LoVo (cell line): ENCODE measurements around the gene COG2.
"Not testable (repeated sequence)": the region's sequence is repeated elsewhere in the genome, so short reads cannot be mapped to it uniquely, and the experiment has no call there.

Source experiments
- DNase-seq: peaks from one replicate; pipeline ENCODE4 v3.0.0-alpha.2; 2016; ENCODE audit warnings: low spot score

COG2 gene

GRCh38 chr1:230713915-230714764 is 71.9 kb downstream of the COG2 start, which contains the start of gene AGT:
AGT (minus strand) TSS chr1:230714122; CDS start chr1:230710823, 3,299 bp downstream.
- DNase-seq, result no peak

DNA sequence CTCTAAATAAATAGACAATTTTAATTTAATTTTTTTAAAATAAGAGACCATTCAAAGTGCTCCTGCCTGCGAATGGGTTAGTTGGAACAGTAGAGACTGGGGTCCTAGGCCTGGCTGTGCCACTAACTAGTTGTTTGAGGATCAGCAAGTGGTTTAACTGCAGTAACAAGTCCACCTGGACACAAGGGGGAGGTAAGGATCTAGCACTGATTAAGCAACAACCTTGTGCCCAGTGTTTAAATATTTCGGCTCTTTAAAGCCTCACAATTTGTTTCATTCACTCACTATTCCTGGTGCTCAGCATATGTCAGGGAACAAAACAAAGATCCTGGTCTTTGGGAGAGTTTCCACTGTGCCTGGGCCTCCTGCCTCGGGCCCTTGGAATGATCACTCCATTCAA is 73.2 kb downstream of the COG2 start:
- DNase-seq, result no peak

DNA sequence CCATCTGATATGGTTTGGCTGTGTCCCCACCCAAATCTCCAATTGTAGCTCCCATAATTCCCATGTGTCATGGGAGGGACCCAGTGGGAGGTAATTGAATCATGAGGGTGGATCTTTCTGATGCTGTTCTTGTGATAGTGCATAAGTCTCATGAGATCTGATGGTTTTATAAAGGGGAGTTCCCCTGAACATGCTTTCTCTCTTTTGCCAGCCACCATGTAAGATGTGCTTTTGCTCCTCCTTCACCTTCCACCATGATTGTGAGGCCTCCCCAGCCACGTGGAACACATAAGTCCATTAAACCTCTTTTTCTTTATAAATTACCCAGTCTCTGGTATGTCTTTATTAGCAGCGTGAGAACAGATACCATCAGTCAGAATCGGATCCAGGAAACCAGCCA is 74.2 kb downstream of the COG2 start:
- DNase-seq, result not testable (repeated sequence)

GRCh38 chr1:230717251-230717650 is 75.0 kb downstream of the COG2 start:
- no peak for DNase-seq

DNA sequence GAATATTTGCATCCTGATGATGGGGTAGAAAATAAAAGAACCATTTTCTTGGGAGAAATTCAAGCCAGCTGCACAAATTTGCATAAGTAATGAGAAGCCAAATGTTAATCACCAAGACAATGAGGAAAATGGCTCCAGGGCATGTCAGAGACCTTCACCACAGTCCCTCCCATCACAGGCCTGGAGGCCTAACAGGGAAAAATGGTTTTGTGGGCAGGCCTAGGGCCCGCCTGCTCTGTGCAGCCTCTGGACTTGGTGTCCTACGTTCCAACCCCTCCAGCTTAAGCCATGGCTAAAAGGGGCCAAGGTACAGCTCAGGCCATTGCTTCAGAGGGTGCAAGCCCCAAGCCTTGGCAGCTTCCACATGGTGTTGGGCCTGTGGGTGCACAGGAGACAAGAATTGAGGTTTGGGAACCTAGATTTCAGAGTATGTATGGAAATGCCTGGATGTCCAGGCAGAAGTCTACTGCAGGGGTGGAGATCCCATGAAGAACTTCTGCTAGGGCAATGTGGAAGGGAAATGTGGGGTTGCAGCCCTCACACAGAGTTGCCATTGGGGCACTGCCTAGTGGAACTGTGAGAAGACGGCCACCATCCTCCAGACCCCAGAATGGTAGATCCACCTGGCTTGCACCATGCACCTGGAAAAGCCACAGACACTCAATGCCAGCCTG is 79.7 kb downstream of the COG2 start:
- DNase-seq, result not testable (repeated sequence)

GRCh38 chr1:230725256-230726012 is 83.2 kb downstream of the COG2 start:
- DNase-seq, result no peak

- DNase-seq, result no peak
These were observed 86.6 kb downstream of the COG2 start for GRCh38 chr1:230728710-230729392.

- DNase-seq, result no peak
These were observed 88.7 kb downstream of the COG2 start for GRCh38 chr1:230730977-230731376.

DNA sequence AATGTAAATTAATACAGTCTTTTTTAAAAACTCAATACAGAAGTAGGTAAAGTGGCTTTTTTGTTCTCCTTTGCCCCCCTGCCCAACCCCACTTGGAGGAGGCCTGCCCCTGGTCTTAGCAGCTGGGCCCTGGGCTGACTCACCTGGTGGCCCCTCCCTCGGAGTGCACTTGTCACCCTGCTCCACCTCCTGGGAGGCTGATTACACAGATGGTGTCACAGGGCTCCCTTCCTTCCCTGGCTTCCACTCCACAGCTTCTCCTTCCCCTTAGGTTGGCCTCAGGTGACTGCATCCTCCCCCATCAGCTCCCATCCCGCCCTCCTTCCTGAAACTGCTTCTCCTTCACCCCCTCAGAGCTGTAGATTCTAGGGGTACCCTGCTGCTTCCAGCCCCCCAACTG is 93.2 kb downstream of the COG2 start:
- DNase-seq, result peak; percentile 8

DNA sequence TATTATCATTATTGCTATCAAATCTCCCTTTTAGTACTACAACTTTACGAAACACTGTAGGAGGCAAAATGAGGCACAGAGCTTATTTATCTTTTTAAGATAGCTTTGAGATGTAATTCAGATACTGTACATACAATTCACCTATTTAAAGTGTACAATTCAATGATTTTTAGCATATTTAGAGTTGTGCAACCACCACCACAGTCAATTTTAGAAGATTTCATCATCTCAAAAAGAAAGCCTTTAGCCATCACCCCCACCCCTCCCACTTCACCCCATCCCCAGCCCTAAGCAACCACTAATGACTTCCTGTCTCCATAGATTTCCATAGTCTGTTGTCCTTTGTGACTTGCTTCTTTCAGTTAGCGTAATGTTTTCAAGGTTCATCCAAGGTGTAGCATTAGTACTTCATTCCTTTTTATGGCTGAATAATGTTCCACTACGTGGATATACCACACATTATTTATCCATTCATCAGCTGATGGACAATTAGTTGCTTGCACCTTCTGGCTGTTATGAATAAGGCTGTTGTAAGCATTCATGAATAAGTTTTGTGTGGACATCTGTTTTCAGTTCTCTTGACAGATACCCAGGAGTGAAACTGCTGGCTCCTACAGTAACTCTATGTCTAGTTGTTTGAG is 95.5 kb downstream of the COG2 start:
- DNase-seq, result no peak

GRCh38 chr1:230739564-230740290 is 97.4 kb downstream of the COG2 start:
- DNase-seq, result no peak
